ENCODE results near the gene OLFM1.

Gene OLFM1

GRCh38 chr9:135088979-135089847, 1.7 kb downstream of the OLFM1 start:
- H3K4me3 ChIP-seq (ENCODE audit: control insufficient read depth, low read depth, low read length), result no peak overlapping the region
- no peak for TF ChIP-seq CTCF (conservative IDR thresholded peaks at IDR 0.05; ENCODE audit: control insufficient read depth, insufficient read depth, low read depth, low read length)
- DNase-seq (ENCODE audit: low read depth), result no peak

- no peak for TF ChIP-seq CTCF (conservative IDR thresholded peaks at IDR 0.05; ENCODE audit: control insufficient read depth, insufficient read depth, low read depth, low read length)
- H3K4me3 ChIP-seq (ENCODE audit: control insufficient read depth, low read depth, low read length), result no peak overlapping the region
- DNase-seq (ENCODE audit: low read depth), result no peak
Observed at GRCh38 chr9:135090081-135090480, 2.6 kb downstream of the OLFM1 start.

- no peak overlapping the region for H3K4me3 ChIP-seq (ENCODE audit: control insufficient read depth, low read depth, low read length)
- DNase-seq (ENCODE audit: low read depth), result no peak
- no peak for TF ChIP-seq CTCF (conservative IDR thresholded peaks at IDR 0.05; ENCODE audit: control insufficient read depth, insufficient read depth, low read depth, low read length)
Observed at GRCh38 chr9:135090547-135090946, 3.1 kb downstream of the OLFM1 start.

GRCh38 chr9:135091545-135091944, 4.1 kb downstream of the OLFM1 start:
- TF ChIP-seq CTCF (conservative IDR thresholded peaks at IDR 0.05; ENCODE audit: control insufficient read depth, insufficient read depth, low read depth, low read length), result no peak
- no peak for DNase-seq (ENCODE audit: low read depth)
- H3K4me3 ChIP-seq (ENCODE audit: control insufficient read depth, low read depth, low read length), result no peak overlapping the region

- H3K4me3 ChIP-seq (ENCODE audit: control insufficient read depth, low read depth, low read length), result no peak overlapping the region
- no peak for DNase-seq (ENCODE audit: low read depth)
- no peak for TF ChIP-seq CTCF (conservative IDR thresholded peaks at IDR 0.05; ENCODE audit: control insufficient read depth, insufficient read depth, low read depth, low read length)
Observed at GRCh38 chr9:135093111-135093510, 5.6 kb downstream of the OLFM1 start.

- no peak for DNase-seq (ENCODE audit: low read depth)
- H3K4me3 ChIP-seq (ENCODE audit: control insufficient read depth, low read depth, low read length), result no peak overlapping the region
- no peak for TF ChIP-seq CTCF (conservative IDR thresholded peaks at IDR 0.05; ENCODE audit: control insufficient read depth, insufficient read depth, low read depth, low read length)
Observed at GRCh38 chr9:135093911-135094584, 6.6 kb downstream of the OLFM1 start.
